Measurements from ENCODE around the gene FLYWCH1.

The FLYWCH1 gene

GRCh38 chr16:2980227-2981176 is 68.8 kb downstream of the FLYWCH1 start, which contains the start of gene PKMYT1:
Gene PKMYT1 (minus strand): TSS chr16:2980446. CDS start chr16:2979657, 789 bp downstream.
- TF ChIP-seq FOXP2 (optimal IDR thresholded peaks at IDR 0.05; ENCODE audit: control extremely low read depth, extremely low read length, insufficient read depth) (no peak), EZH2 (IDR thresholded peaks at IDR 0.05) (no peak), POLR2AphosphoS5 (IDR thresholded peaks at IDR 0.05; ENCODE audit: borderline replicate concordance, low read depth, low read length) (peak; percentile 91)
- Histone ChIP-seq H3K4me3 (peak within 1 kb of the TSS; percentile 89), H3K9me3 (ENCODE audit: low read depth, low read length) (no peaks in the 10 kb centered on the region), H3K9ac (ENCODE audit: insufficient read length) (peak within 1 kb of the TSS; percentile 92), H3K36me3 (ENCODE audit: insufficient read depth, low read length) (peaks cover 6% of the 10 kb centered on the region; the same call in 1 of the 2 replicates), H3K27ac (peak within 1 kb of the TSS; percentile 74; the same call in 1 of the 2 replicates)
- DNase-seq (ENCODE audit: low read depth, low spot score), result no peak

DNA sequence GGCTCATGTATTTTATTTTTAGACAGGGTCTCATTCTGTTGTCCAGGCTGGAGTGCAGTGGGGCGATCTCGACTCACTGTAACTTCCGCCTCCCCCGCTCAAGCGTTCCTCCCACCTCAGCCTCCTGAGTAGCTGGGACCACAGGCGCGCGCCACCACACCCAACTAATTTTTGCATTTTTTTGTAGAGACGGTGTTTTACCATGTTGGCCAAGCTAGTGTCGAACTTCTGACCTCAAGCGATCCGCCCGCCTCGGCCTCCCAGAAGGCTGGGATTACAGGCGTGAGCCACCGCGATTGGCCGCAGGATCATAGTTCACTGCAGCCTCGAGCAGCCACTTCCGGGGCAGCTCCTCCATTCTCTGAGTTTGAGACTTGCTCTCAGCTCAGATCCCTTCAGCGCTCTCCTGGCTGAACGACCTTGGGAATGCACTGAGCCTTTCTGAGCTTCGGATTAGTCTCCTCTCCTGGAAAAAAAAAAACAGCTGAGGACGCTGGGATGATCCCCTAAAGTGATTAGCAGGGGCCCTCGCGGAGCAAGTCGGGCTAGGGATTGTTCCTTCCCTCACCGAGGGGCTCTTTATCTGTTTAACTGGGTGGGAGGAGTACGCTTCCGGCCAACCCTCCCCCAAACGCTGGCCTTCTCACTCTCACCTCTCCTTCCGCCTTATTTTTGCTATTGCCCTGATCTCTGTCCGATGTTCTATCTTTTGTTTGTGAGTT is 69.6 kb downstream of the FLYWCH1 start:
- H3K9ac ChIP-seq (ENCODE audit: insufficient read length), result peak overlapping the region; percentile 39
- no peaks in the 10 kb centered on the region; the same call in 1 of the 2 replicates for H3K36me3 ChIP-seq (ENCODE audit: insufficient read depth, low read length)
- no peak for DNase-seq (ENCODE audit: low read depth, low spot score)
- no peak for TF ChIP-seq POLR2AphosphoS5 (IDR thresholded peaks at IDR 0.05; ENCODE audit: borderline replicate concordance, low read depth, low read length)
- no peak for TF ChIP-seq EZH2 (IDR thresholded peaks at IDR 0.05)
- H3K9me3 ChIP-seq (ENCODE audit: low read depth, low read length), result no peaks in the 10 kb centered on the region
- H3K4me3 ChIP-seq, result no peak overlapping the region; the same call in 1 of the 2 replicates
- H3K27ac ChIP-seq, result 0 out of 2 replicates have a peak overlapping the region, but pooled peaks have one; percentile 44

GRCh38 chr16:2981899-2982250 is 70.1 kb downstream of the FLYWCH1 start:
- Histone ChIP-seq H3K36me3 (ENCODE audit: insufficient read depth, low read length) (no peaks in the 10 kb centered on the region; the same call in 1 of the 2 replicates), H3K4me3 (no peak overlapping the region), H3K9me3 (ENCODE audit: low read depth, low read length) (no peaks in the 10 kb centered on the region), H3K27ac (no peak overlapping the region), H3K9ac (ENCODE audit: insufficient read length) (peak overlapping the region; percentile 39)
- DNase-seq (ENCODE audit: low read depth, low spot score), result no peak
- TF ChIP-seq FOXP2 (optimal IDR thresholded peaks at IDR 0.05; ENCODE audit: control extremely low read depth, extremely low read length, insufficient read depth) (no peak), EZH2 (IDR thresholded peaks at IDR 0.05) (no peak), POLR2AphosphoS5 (IDR thresholded peaks at IDR 0.05; ENCODE audit: borderline replicate concordance, low read depth, low read length) (no peak)

DNA sequence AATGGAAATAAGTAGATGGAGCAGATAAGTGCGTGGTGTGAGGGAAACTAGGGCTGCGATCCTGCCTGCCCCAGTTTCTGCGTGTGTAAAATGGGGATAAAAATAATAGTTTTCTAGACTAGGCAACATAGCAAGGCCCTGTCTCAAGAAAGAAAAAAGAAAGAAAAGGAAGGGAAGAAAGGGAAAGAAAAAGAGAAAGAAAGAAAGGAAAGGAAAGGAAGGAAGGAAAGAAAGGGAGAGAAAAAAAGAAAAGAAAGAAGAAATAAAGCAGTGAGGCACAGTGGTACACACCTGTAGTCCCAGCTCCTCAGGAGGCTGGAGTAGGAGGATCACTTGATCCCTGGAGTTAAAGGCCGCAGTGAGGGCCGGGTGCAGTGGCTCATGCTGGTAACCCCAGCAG is 70.7 kb downstream of the FLYWCH1 start:
- no peak for TF ChIP-seq EZH2 (IDR thresholded peaks at IDR 0.05)
- no peak for TF ChIP-seq FOXP2 (optimal IDR thresholded peaks at IDR 0.05; ENCODE audit: control extremely low read depth, extremely low read length, insufficient read depth)
- no peak for TF ChIP-seq POLR2AphosphoS5 (IDR thresholded peaks at IDR 0.05; ENCODE audit: borderline replicate concordance, low read depth, low read length)
- Histone ChIP-seq H3K4me3 (no peak overlapping the region), H3K9me3 (ENCODE audit: low read depth, low read length) (no peaks in the 10 kb centered on the region), H3K27ac (peak overlapping the region; percentile 11; the same call in 1 of the 2 replicates), H3K36me3 (ENCODE audit: insufficient read depth, low read length) (no peaks in the 10 kb centered on the region; the same call in 1 of the 2 replicates), H3K9ac (ENCODE audit: insufficient read length) (no peak overlapping the region)
- no peak for DNase-seq (ENCODE audit: low read depth, low spot score)

GRCh38 chr16:2983706-2984136 is 72.0 kb downstream of the FLYWCH1 start:
- Histone ChIP-seq H3K4me3 (peak overlapping the region; percentile 66), H3K9me3 (ENCODE audit: low read depth, low read length) (no peaks in the 10 kb centered on the region), H3K36me3 (ENCODE audit: insufficient read depth, low read length) (no peaks in the 10 kb centered on the region), H3K27ac (no peak overlapping the region), H3K9ac (ENCODE audit: insufficient read length) (no peak overlapping the region)
- TF ChIP-seq EZH2 (IDR thresholded peaks at IDR 0.05) (no peak), FOXP2 (optimal IDR thresholded peaks at IDR 0.05; ENCODE audit: control extremely low read depth, extremely low read length, insufficient read depth) (no peak)
- no peak for DNase-seq (ENCODE audit: low read depth, low spot score)

GRCh38 chr16:2985462-2985861 is 73.7 kb downstream of the FLYWCH1 start:
- Histone ChIP-seq H3K36me3 (ENCODE audit: insufficient read depth, low read length) (no peaks in the 10 kb centered on the region), H3K27ac (no peak overlapping the region), H3K4me3 (no peak overlapping the region), H3K9me3 (ENCODE audit: low read depth, low read length) (no peaks in the 10 kb centered on the region), H3K9ac (ENCODE audit: insufficient read length) (no peak overlapping the region)
- no peak for TF ChIP-seq POLR2AphosphoS5 (IDR thresholded peaks at IDR 0.05; ENCODE audit: borderline replicate concordance, low read depth, low read length)
- TF ChIP-seq EZH2 (IDR thresholded peaks at IDR 0.05), result no peak
- no peak for DNase-seq (ENCODE audit: low read depth, low spot score)

DNA sequence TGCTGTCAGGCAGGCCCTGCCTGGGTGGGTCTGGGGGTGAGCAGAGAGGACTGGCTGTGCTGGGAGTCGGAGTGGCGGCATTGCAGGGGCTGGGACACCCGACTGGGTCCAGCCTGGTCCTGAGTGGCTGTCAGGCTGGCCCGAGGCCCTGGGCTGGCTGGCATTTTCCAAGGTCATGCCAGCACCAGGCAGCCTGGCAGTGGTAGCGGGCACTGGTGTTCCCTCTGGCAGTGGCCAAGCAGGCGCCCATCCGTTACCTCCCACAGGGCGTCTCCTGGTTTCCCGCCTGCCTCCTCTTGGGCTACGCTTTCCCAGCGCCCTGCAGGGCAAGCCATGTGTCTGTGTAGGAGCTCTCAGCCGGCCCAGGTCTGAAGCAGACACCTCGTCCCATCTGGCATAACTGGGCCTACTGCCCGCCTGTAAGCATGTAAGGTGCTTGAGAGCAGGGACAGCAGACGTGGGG is 74.2 kb downstream of the FLYWCH1 start:
- TF ChIP-seq EZH2 (IDR thresholded peaks at IDR 0.05) (no peak), FOXP2 (optimal IDR thresholded peaks at IDR 0.05; ENCODE audit: control extremely low read depth, extremely low read length, insufficient read depth) (no peak), POLR2AphosphoS5 (IDR thresholded peaks at IDR 0.05; ENCODE audit: borderline replicate concordance, low read depth, low read length) (no peak)
- no peak for DNase-seq (ENCODE audit: low read depth, low spot score)
- Histone ChIP-seq H3K4me3 (no peak overlapping the region), H3K9me3 (ENCODE audit: low read depth, low read length) (no peaks in the 10 kb centered on the region), H3K27ac (no peak overlapping the region), H3K9ac (ENCODE audit: insufficient read length) (no peak overlapping the region), H3K36me3 (ENCODE audit: insufficient read depth, low read length) (no peaks in the 10 kb centered on the region)

DNA sequence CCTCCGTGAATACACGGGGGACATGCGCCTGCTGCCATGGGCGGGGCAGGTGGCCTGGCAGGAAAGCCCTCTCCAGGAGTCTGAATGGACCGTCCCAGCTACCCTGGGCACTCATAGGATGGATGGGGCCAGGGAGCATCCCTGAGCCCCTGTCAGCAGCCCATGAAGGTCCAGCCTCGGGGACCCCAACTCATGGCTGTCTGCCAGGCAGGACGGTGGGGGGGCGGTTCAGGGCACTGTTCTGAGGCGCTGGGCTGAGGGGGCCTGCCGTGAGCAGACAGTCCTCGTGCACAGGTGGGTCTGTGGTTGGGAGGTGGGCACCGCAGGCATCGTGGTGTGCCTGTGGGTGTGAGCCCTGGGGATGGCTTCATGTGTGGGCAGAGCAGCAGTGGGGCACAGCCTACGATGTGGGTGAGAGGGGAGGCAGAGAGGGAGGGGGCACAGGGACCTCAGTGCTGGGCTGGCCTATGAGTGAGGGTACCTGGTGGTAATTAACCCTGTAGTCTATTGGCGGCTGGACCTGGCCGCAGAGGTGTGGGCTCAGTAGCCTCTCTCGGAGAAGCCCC is 75.0 kb downstream of the FLYWCH1 start:
- TF ChIP-seq POLR2AphosphoS5 (IDR thresholded peaks at IDR 0.05; ENCODE audit: borderline replicate concordance, low read depth, low read length) (no peak), FOXP2 (optimal IDR thresholded peaks at IDR 0.05; ENCODE audit: control extremely low read depth, extremely low read length, insufficient read depth) (no peak), EZH2 (IDR thresholded peaks at IDR 0.05) (no peak)

More for the DNA sequence above, 75.0 kb downstream of the FLYWCH1 start:
- Histone ChIP-seq H3K4me3 (no peak overlapping the region), H3K9ac (ENCODE audit: insufficient read length) (no peak overlapping the region), H3K9me3 (ENCODE audit: low read depth, low read length) (no peaks in the 10 kb centered on the region), H3K27ac (no peak overlapping the region), H3K36me3 (ENCODE audit: insufficient read depth, low read length) (no peaks in the 10 kb centered on the region)
- no peak for DNase-seq (ENCODE audit: low read depth, low spot score)
